HG03066 (cell line): ENCODE data around the gene TOX2.
A peak's percentile ranks its signal among the peaks of the same experiment; 100 is the strongest.

Experiments
- ATAC-seq: cut with Tn5 transposase; IDR thresholded peaks from one replicate; pipeline ENCODE4 v1.9.1; 2021; ENCODE audit warnings: low read depth; ENCODE audit not compliant: unreplicated experiment

Gene TOX2

DNA sequence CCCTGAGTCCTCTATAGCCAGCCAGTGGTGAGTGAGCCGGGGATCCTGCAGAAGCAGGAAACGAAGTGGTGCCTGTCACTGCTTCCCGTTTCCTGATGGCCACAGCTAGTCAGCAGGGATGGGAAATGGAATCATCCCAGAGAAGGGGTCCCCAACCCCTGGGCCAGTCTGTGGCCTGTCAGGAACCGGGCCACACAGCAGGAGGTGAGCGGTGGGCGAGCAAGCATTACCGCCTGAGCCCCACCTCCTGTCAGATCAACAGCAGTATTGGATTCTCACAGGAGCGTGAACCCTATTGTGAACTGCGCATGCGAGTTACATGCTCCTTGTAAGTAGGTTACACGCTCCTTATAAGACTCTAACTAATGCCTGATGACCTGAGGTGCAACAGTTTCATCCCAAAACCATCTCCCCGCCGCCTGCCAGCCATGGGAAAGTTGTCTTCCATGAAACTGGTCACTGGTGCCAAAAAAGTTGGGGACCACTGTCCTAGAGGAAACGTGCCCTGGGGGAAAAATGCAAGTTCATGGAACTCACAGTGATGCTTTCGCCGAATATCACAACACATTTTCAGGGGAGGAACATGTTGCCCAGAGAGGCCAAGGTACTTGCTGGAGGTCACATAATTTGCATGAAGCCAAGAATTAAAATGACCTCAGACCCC is 158.5 kb downstream of the TOX2 start:
- ATAC-seq: no peak

DNA sequence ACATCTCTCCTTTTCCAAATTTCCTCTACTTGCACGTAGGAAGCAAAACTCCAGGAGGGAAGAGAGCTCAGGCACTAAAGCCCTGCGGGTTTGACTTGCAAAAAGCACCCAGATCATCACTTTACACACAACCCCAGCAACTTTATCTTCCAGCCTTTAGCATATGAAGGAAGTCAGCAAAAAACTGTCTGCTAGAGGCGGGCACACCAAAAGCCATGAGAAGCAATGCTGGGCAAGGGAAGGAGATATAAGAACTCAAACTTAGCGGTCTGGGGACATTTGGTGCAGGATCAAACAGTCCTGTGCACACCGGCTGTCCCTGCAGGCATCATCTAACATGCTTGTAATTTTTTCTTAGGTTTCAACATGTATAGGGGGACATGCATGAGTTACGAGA is 159.0 kb downstream of the TOX2 start:
- no peak for ATAC-seq

DNA sequence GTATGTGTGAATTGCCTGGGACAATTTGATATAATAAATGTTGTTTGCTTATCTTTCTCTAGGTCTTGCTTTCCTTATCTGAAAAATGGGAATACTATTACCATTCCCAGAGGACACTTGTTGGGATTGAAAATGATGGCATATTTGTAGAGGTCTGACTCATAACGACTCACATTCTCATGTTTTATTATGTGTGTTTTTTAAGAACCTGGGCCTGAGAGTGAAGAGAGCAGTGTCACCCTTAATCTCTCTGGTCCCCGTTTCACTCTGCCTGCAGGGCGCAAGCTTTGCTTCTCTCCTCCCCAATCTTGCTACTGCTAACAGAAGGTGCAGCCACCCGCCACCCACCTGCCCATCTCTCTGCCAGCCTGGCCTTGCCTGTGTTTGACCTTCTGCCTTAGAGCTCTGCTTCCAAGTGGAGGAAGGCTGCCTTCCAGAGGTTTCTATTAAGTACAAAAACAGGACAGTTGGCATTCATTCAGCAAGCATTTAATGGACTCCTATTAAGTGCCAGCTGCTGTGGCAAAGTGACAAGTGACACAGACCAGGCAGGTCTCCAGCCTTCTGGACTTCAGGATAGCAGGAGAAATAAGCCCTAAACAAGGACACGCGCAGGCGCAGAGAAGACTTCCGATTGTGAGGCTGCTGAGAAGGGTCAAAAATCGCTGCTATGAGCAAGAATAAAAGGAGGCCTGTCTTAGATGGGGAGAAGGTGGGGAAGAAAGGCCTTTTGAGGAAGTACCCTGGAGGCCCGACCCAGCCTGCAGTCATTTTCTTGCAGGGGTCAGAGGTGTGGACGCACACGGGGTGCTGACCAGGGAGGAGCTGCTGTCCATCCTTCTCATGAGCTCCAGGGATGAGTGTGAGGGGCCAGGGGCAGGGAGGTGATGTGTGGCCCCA is 159.8 kb downstream of the TOX2 start:
- ATAC-seq: no peak

DNA sequence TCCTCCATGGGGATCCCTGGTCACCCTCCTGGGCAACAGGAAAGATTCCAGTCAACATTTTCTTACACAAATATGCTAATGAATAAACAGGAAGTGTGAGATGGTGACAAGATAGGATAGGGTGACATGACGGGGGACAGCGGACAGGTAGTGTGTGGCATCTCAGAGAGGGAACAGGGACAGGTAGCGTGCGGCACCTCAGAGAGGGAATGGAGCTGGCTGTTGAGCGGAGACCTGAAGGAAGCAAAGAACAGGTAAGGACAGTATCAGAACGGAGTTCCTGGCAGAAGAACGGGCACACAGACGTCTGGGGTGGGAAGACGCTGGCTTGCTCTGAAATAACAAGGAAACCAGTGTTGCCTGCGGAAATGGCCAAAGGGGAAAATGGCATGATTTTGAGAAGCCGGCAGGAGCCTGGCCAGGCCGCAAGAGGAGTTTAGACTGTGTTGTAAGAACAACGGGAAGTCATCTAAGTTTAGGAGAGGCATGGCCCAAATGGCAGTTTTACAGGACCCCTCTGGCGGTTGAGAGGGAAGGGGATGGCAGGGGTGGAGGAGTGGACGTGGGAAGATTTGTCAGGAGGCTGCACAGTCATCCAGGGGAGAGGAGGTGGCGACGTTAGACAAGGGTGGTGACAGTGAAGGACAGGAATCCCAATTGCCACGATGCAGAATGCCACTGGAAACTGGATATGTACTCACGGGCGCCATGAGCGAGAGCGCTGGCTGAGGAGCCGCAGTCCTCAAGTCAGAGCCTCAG is 160.7 kb downstream of the TOX2 start:
- ATAC-seq: no peak

DNA sequence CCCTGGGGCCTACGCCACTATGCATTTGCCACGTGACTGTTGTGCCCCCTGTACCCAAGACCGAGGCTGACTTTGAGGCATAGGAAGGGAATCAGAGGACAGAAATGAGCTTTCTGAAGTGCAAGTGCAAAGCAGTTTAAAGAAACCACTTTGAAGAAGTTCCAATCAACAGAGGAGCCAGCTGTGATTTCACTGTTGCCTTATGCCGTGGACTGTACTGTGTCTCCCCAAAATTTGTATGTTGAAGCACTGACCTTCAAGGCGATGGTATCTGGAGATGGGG is 161.2 kb downstream of the TOX2 start:
- ATAC-seq: no peak

DNA sequence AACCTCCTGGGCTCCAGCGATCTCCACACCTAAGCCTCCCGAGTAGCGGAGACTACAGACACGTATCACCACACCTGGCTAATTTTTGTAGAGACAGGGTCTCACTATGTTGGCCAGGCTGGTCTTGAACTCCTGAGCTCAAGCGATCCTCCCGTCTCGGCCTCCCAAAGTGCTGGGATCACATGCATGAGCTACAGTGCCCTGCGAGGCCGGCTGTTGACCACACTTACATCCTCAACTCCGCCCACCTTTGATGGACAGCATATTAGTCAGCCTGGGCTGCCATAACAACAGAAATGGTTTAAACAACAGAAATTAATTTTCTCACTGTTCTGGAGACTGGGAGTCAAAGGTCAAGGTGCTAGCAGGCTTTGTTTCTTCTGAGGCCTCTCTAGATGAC is 164.6 kb downstream of the TOX2 start:
- ATAC-seq: no peak

DNA sequence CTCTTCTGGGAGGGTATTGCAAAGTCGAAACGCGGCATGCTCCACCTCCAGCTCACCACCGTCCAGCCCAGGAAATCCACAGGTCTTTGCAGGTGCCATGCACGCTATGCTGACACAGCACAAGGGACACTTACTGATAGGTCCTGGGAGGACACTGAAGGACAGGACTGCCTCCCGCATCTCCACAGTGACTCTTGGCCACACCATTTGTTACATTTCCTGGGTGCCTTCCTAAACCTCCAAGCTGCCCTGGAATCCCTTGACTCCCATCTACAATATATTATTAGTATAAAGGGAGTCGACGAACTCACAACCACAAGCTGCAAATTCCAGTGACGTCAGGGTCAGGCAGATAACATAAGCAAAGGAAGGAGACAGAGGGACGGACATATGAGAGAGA is 165.4 kb downstream of the TOX2 start:
- no peak for ATAC-seq

DNA sequence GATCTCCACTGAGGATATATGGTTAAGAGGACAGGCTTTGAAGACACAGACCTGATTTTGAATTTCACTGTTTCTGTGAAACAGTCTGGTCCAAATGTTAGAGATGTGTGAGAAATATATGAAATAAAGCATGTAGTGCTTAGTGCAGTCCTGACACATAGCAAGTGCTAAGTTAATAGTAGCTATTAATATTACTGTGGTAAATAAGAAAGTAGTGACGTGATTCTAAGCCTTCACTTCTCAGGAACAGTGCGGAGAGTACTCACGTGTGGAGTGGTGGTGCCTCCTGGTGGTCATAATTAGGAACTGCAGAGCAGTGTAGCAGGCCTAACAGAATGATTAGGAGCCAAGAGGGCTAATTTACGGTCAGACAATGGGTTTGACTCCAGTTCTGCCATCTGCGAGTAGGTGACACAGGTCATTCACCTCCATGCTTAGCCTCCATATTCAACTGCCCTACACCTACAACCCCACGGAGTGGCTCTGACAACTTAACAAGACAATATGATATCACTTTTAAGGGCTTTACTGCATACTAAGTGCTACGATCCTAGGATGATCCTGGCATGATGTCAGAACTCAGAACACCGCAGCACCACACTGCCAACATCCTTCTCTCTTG is 166.1 kb downstream of the TOX2 start:
- ATAC-seq: peak; percentile 70

DNA sequence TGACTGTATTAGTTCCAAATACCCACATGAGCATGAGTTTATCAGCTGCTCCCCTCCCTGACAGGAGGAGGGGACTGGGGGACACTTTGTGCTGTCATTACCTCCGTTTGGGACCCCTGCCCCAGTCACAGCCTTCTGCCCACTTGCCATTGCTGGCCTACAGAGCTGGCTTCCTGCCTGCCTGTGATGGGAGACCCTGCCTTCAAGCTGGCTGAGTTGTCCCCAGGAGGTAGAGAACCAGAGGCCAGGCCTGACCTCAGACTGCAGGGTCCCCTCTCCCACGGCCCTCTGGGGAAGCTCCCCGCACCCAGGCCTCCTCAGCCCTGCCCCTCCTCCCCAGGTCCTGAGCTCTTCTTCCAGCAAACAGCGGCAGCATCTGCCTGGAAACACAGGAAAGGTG is 166.8 kb downstream of the TOX2 start:
- ATAC-seq: no peak

DNA sequence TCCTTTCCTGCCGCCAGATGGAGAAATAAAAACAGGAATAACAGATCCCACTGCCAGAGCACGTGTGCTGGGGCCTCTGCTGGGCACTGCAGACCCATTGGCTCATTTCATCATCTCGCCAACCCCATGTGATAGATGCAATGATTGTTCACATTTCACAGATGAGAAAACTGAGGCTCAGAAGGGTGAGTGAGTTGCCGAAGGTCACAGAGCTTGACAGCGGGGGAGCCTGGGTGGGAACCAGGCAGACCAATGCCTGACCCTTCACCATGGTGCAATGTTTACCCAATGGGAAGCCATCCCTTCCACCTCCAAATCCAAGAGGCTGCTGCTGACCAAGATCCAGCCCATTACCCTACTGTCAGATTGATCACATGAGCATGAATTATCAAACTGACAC is 167.2 kb downstream of the TOX2 start:
- no peak for ATAC-seq

DNA sequence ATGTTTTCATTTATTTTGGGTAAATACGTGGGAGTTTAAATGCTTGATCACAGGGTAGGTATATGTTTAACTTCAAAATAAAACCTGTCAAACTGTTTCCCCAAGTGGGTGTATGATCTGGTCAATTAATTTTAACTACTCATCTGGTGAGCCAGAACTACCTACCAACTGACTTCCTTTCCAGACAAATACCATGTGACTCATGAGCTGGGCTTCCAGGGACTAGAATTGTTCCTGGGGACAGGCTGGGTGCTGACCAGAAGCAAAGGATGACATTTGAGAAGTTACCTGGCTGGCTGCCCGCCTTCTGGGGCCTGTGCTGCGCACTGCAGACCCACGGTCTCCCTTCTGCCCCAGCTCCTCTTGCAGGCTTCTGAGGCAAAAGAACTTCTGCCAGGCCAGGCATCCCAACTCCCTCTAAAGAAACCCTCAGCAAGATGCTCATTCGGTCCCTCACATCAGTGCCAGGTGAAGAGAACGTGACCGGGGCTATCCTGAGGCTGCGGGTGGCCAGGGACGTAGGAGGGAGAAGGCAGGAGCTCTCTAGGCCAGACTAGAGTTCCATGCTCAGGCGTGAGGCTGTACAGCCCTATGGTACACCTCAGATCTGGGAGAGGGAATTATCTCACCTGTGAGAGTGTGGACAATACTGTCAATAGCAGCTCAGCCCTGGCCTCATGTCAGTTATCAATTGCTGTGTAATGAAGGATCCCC is 168.7 kb downstream of the TOX2 start:
- ATAC-seq: no peak

DNA sequence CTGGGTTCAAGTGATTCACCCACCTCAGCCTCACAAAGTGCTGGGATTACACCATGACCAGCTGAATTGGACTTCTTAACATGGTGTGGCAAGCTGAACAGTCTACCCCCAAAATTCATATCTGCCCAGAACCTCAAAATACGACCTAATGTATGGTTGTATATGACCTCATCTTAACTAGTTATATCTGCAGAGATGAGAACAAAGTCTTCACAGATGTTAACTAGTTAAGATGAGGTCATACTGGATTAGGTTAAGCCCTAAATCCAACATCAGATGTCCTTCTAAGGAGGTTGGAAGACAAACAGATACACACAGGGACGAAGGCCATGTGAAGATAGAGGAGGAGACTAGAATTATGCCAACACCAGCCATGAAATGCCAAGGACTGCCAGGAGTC is 169.8 kb downstream of the TOX2 start:
- ATAC-seq: no peak

DNA sequence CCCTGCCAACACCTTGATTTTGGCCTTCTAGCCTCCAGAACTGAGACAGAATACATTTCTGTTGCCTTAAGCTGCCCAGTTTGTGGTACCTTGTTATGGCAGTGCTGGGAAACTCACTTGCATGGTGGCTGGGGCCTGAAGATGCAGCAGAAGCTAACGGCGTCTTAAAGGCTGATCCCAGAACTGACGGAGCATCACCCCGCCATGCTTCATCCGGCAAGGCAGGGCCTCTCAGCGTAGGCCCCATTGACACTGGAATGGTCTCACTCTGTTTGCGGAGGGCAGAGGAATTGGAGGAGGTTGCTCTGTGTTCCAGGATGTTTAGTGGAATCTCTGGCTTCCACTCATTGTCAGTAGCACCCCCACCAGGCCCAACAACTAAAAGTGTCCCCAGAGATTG is 170.2 kb downstream of the TOX2 start:
- ATAC-seq: no peak

DNA sequence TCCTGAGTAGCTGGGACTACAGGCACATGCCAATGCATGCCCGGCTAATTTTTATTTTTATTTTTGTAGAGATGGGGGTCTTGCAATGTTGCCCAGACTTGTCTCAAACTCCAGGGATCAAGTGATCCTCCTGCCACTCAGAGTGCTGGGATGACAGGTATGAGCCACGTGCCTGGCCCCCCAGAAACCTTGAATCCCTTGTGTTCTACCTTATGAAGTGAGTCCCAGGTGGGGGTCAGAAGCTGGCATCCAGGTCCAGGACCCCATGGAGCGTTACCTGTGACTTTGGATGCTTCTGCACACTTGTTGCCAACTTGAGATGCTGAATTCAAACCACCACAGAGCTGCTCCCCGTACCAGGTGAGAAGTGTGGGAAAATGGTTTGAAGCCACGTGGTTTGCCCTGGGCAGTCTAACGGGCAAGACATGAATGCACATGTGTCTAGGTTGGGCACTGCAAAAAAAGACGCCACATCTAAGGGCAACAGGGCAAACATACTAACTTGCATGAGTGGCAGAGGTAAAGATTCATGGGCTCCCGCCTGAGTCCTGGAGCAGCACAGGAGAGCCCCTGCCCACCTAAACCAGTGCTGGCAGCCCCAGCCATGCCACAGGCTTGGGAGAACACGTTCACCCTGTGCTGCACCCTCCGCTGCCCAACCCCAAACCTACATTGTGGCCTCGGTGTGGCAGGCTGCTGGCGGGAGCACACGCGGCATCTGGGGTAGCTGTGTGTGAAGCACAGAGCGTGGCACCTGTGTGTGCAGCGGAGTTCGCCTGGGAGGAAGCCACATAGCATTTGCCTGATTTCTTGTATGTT is 171.2 kb downstream of the TOX2 start:
- no peak for ATAC-seq

DNA sequence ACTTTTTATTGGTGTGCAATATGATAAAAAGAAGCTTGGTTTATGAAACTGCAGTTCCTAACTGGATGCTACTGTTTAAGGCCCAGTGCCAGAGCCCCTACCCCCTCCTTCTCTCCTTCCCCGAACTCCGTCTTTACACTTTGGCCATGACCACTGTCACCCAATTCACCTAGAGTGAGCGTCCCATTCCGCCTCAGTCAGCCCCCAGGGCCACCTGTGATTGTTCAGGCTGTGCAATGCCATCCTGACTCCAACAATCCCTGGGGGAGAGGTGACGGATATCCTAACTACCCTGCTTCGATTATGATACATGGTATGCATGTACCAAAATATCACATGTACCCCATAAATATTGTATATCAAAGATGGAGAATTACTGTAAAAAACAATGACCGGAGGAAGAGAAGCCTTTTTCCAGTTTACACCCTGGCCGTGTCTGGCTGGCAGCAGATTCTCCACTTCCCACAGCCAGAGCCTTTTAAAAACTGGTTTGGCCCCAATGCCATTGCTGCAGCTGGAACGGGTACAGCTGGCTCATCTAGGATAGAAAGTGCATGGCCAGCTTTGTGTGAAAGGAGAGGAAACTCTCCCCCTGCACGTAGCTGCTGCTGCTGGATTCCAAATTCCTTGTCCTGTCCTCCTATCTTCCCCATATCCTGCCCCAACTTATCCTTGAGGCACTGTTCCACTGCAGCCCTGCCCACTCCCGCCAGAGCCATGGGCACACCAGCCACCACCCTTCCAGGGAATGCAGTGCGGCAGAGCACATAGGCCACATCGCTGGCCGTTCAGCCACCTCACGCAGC is 172.6 kb downstream of the TOX2 start:
- no peak for ATAC-seq

DNA sequence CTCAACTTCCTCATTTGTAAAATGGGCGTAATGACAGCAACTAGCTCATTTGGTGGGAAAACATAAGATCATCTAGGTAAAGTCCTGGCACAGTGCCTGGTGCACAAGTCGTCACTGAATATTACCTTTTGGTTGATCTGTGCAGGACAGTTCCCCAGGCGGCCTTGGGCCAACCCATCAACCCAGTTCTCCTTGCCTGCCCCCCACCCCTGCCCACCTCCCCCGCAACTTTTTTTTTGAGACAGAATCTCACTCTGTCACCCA is 173.1 kb downstream of the TOX2 start:
- no peak for ATAC-seq

DNA sequence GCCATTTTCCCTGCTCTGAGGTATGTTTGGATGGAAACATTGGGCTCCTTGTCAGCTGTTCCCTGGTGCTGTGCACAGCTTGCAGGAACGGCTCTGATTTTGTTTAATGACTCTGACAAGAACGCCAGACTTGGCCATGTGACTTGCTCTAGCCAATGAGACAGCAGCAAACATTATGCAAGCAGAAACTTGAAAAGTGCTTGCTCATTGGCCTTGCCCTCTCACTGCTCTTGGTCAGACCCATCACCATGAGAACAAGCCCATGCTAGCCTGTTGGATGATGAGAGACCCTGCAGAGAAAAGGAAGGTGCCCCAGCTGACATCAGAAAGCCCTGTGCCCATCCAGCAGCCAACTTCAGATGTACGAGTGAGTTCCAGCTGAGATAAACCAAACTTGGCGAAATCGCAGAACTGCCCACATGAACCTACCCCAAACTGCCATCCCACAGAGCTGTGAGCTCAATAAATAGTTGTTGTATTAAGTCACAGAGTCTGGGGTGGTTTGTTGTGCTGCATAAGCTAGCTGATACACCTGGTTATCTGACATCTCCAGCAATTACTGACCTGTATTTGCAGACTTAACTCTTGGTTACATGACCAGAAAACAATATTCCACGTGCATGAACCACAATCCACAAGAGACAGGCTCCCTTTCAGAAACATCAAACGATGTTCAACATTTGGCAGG is 175.5 kb downstream of the TOX2 start:
- no peak for ATAC-seq

DNA sequence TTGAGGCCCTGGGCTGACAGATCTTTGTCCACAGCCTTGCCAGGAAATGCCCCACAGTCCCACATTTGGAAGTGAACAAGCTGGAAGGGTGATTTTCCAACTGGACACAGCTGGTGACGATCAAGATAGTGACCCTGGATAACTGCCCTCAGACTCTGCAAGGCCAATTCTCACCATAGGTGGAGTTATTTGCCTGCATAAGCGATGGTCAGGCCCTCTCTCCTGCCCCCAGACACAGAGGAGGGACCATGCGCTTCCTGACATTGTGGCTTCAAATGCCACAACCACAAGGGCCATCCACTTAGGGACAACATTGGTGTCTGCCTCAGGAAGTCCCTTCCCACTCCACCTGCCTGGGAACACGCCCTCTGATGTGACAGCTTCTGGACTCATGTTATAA is 176.4 kb downstream of the TOX2 start:
- no peak for ATAC-seq
